ENCODE data around the gene HHEX. TPM values are rescaled to one million over a fixed set of nuclear protein-coding genes. Genes with fewer than 3 reads are reported as not detected.

Gene HHEX
- total and polyA plus RNA-seq, 2 of the 4 experiments (the other 2 are of a cell fraction): 2.3 to 7.7 TPM

- Histone ChIP-seq H2AK9ac (replicated peaks; ENCODE audit: low read depth, low read length, poor library complexity) (no peak overlapping the region), H3K4me3 (ENCODE audit: insufficient read depth, low read depth, low read length) (no peak overlapping the region), H3K4me2 (ENCODE audit: low read depth, low read length) (no peak overlapping the region), H3K4me1 (ENCODE audit: control insufficient read depth, insufficient read depth, low read length) (no peaks in the 10 kb centered on the region), H2BK20ac (ENCODE audit: low read depth, low read length) (no peak overlapping the region), H3K27me3 (ENCODE audit: control insufficient read depth, insufficient read depth, low read length) (no peaks in the 10 kb centered on the region), H3K9me3 (ENCODE audit: control insufficient read depth, insufficient read depth, low read length) (no peaks in the 10 kb centered on the region), H2BK15ac (ENCODE audit: low read depth, low read length) (no peak overlapping the region), H4K91ac (ENCODE audit: insufficient read depth, low read depth, low read length) (no peak overlapping the region), H2BK5ac (ENCODE audit: low read depth, low read length, poor library complexity, severe bottlenecking) (no peak overlapping the region), H3K27ac (ENCODE audit: insufficient read depth, low read length) (no peak overlapping the region), H4K8ac (ENCODE audit: low read depth in 2 of 2, low read length in 2 of 2) (no peak overlapping the region), H2BK120ac (ENCODE audit: low read depth, low read length) (no peak overlapping the region), H4K5ac (ENCODE audit: low read depth, low read length) (no peak overlapping the region), H3K18ac (ENCODE audit: low read depth, low read length) (no peak overlapping the region), H4K20me1 (ENCODE audit: insufficient read depth, low read length) (no peaks in the 10 kb centered on the region), H3K23ac (ENCODE audit: low read depth, low read length) (no peak overlapping the region), H3K56ac (ENCODE audit: extremely low read depth, insufficient read depth, low read length) (no peak overlapping the region), H3K4ac (ENCODE audit: low read depth, low read length) (no peak overlapping the region), H2AK5ac (ENCODE audit: low read depth, low read length) (no peak overlapping the region), H3K79me1 (ENCODE audit: low read depth in 1 of 2, low read length in 2 of 2) (peaks cover 0 to 26% of the 10 kb centered on the region in 2 experiments; a peak in 3 of 4 replicates), H3K14ac (replicated peaks; ENCODE audit: low read depth, low read length) (no peak overlapping the region), H3K36me3 (ENCODE audit: control insufficient read depth, insufficient read depth, low read length) (no peaks in the 10 kb centered on the region; the same call in 1 of the 2 replicates), H3K9me1 (ENCODE audit: insufficient read depth, low read length) (peaks cover 6% of the 10 kb centered on the region; the same call in 1 of the 2 replicates), H3K9ac (ENCODE audit: low read depth, low read length) (no peak overlapping the region), H2AFZ (replicated peaks; ENCODE audit: low read length, poor library complexity) (no peak overlapping the region)
- no TSS peak for BruUV-seq (replicated peaks)
- ChIA-PET CTCF (interaction anchor here (0.6 kb wide), 1 partner anchor 125 kb away, joined by 4 read pairs; no protein-coding TSS in a partner anchor), POLR2A (ENCODE audit: unreplicated experiment) (no interaction called here)
- ATAC-seq (ENCODE audit: low read depth): no peak
- dilution Hi-C loops (cut with HindIII; ENCODE audit: low sequenced_read_pairs, unreplicated experiment): no loop called here
- no peak for DNase-seq
- intact Hi-C loops (cut with micrococcal nuclease): no loop called here
- in situ Hi-C loops (cut with MboI; ENCODE audit: low sequenced_read_pairs): no loop called here
- TF ChIP-seq FOS (IDR thresholded peaks at IDR 0.05; ENCODE audit: low read depth, low read length) (no peak), RAD21 (IDR thresholded peaks at IDR 0.05; ENCODE audit: low read length) (no peak), SMC3 (IDR thresholded peaks at IDR 0.05; ENCODE audit: low read depth, low read length) (no peak), ELK1 (IDR thresholded peaks at IDR 0.05; ENCODE audit: borderline replicate concordance, low read depth, low read length) (no peak), POLR2A (IDR thresholded peaks at IDR 0.05; ENCODE audit: low read depth, low read length) (no peak), MXI1 (IDR thresholded peaks at IDR 0.05; ENCODE audit: borderline replicate concordance, low read depth, low read length) (no peak), NFE2L2 (IDR thresholded peaks at IDR 0.05; ENCODE audit: low read depth, low read length) (no peak), RFX5 (IDR thresholded peaks at IDR 0.05; ENCODE audit: low read depth, low read length) (no peak), RCOR1 (IDR thresholded peaks at IDR 0.05; ENCODE audit: insufficient replicate concordance, low read length) (no peak), CHD1 (IDR thresholded peaks at IDR 0.05; ENCODE audit: low read depth, low read length) (no peak), CEBPB (IDR thresholded peaks at IDR 0.05; ENCODE audit: low read depth, low read length) (no peak), BHLHE40 (IDR thresholded peaks at IDR 0.05; ENCODE audit: low read depth, low read length) (no peak), MAFK (IDR thresholded peaks at IDR 0.05; ENCODE audit: low read depth, low read length) (no peak), MAZ (IDR thresholded peaks at IDR 0.05; ENCODE audit: borderline replicate concordance, low read depth, low read length) (no peak), USF2 (IDR thresholded peaks at IDR 0.05; ENCODE audit: low read depth, low read length) (no peak)
- TF ChIP-seq, protein P1, sequence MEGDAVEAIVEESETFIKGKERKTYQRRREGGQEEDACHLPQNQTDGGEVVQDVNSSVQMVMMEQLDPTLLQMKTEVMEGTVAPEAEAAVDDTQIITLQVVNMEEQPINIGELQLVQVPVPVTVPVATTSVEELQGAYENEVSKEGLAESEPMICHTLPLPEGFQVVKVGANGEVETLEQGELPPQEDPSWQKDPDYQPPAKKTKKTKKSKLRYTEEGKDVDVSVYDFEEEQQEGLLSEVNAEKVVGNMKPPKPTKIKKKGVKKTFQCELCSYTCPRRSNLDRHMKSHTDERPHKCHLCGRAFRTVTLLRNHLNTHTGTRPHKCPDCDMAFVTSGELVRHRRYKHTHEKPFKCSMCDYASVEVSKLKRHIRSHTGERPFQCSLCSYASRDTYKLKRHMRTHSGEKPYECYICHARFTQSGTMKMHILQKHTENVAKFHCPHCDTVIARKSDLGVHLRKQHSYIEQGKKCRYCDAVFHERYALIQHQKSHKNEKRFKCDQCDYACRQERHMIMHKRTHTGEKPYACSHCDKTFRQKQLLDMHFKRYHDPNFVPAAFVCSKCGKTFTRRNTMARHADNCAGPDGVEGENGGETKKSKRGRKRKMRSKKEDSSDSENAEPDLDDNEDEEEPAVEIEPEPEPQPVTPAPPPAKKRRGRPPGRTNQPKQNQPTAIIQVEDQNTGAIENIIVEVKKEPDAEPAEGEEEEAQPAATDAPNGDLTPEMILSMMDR (conservative IDR thresholded peaks at IDR 0.05; ENCODE audit: low read depth, low read length): no peak
- no CpG with 5 or more reads among the region's 1 CpG for WGBS, 2 experiments (ENCODE audit: extremely low coverage in 2 of 2, insufficient read length in 1 of 2)
Observed at GRCh38 chr10:92641492-92641891, 48.3 kb upstream of the HHEX start.
